Stimulated activated effector memory CD8-positive, alpha-beta T cell treated with anti-CD3 and anti-CD28 coated beads, Interleukin-12 subunit alpha, Interleukin-12 subunit beta, amount 100 ng/mL, for 72 hours (primary cell): Measurements from ENCODE around the gene THAP6.
A peak's percentile ranks its signal among the peaks of the same experiment; 100 is the strongest.
"Not testable (repeated sequence)": the region's sequence is repeated elsewhere in the genome, so short reads cannot be mapped to it uniquely, and the experiment has no call there.

Source experiments
- ATAC-seq: fragments of 150-1000 bp; cut with Tn5 transposase; 2 replicates; pipeline ENCODE4 v1.10.0; 2021
- DNase-seq, 2 donors: peaks; one replicate each; pipeline ENCODE4 v3.0.0; 2021 to 2022; ENCODE audit warnings: low spot score in 2 of 2
- H3K27ac Mint-ChIP-seq: one replicate; pipeline ENCODE4 v1.8.0; 2022; ENCODE audit warnings: mild to moderate bottlenecking, mixed read lengths
- H3K36me3 Mint-ChIP-seq: one replicate; pipeline ENCODE4 v1.8.0; 2022; ENCODE audit warnings: mild to moderate bottlenecking, mixed read lengths
- H3K4me1 Mint-ChIP-seq: one replicate; pipeline ENCODE4 v1.8.0; 2022; ENCODE audit warnings: mixed read lengths
- H3K4me3 Mint-ChIP-seq: one replicate; pipeline ENCODE4 v1.8.0; 2022; ENCODE audit warnings: mild to moderate bottlenecking, mixed read lengths
- H3K9me3 Mint-ChIP-seq: one replicate; pipeline ENCODE4 v1.8.0; 2022; ENCODE audit warnings: mixed read lengths

THAP6 gene, protein sequence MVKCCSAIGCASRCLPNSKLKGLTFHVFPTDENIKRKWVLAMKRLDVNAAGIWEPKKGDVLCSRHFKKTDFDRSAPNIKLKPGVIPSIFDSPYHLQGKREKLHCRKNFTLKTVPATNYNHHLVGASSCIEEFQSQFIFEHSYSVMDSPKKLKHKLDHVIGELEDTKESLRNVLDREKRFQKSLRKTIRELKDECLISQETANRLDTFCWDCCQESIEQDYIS

GRCh38 chr4:75514131-75514948, at the start of gene THAP6, which contains the start of gene RCHY1:
THAP6 (plus strand) TSS chr4:75514473; CDS start chr4:75515453, 980 bp downstream.
RCHY1 (minus strand) TSS chr4:75514403; CDS start chr4:75514286, 117 bp downstream.
- peak; percentile 95 for ATAC-seq
- Mint-ChIP-seq H3K4me1 (peaks cover 24% of the 10 kb centered on the region), H3K27ac (no peak within 1 kb of the TSS), H3K36me3 (peaks cover 54% of the 10 kb centered on the region), H3K4me3 (no peak within 1 kb of the TSS), H3K9me3 (no peaks in the 10 kb centered on the region)
- peak; percentile 81 to 97 for DNase-seq

DNA sequence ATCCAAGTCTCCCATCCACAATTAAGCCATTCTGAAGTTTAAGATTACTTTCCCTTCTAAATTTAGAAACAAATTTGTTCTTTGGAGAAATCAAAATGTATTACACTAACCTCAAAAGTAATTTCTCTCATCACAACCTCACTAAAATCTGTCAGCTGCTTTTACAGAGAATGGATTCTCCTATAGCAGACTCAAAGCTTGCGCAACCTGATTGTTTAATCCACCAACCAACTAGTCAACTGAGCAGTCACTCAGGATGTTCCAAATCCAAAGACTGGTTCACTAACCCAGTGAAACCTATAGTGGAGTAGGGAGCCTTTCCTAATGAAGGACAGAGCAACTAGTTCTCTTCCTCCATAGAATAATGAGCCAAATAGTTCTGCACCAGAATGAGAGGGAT, 44.4 kb upstream of the THAP6 start:
- Mint-ChIP-seq H3K4me1 (no peaks in the 10 kb centered on the region), H3K27ac (no peak overlapping the region), H3K9me3 (no peaks in the 10 kb centered on the region), H3K4me3 (no peak overlapping the region), H3K36me3 (peaks cover 12% of the 10 kb centered on the region)
- ATAC-seq (no peak), DNase-seq (no peak)

GRCh38 chr4:75470738-75471137, 43.5 kb upstream of the THAP6 start:
- H3K4me3 Mint-ChIP-seq: no peak overlapping the region
- ATAC-seq (no peak), DNase-seq (no peak)
- H3K36me3 Mint-ChIP-seq: peaks cover 12% of the 10 kb centered on the region
- H3K9me3 Mint-ChIP-seq: no peaks in the 10 kb centered on the region
- no peak overlapping the region for H3K27ac Mint-ChIP-seq
- no peaks in the 10 kb centered on the region for H3K4me1 Mint-ChIP-seq

- Mint-ChIP-seq H3K36me3 (peaks cover 63% of the 10 kb centered on the region), H3K4me3 (no peak overlapping the region)
Measured at GRCh38 chr4:75477201-75477600, 37.1 kb upstream of the THAP6 start.

DNA sequence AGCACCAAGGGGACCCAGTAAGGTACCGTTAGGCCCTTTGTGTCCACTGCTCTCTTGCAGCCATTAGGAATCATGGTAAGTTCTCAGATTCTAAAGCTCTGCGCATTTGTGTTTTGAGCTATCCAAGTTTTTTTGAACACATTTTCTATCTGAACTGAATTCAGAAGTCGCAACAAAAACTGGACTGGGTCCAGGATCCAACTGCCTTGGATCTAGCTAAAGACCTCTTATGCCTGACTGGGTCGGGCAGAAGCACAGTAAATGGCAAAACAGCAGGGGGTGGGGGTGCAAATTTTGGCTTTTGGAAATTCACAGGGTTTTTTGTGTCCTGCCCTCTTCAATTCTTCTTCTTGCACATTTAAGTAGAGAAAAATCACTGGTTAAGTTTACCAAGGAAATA, 30.1 kb upstream of the THAP6 start:
- DNase-seq: no peak
- Mint-ChIP-seq H3K4me3 (no peak overlapping the region), H3K4me1 (no peaks in the 10 kb centered on the region), H3K36me3 (peaks cover 93% of the 10 kb centered on the region), H3K27ac (peak overlapping the region; percentile 26), H3K9me3 (no peaks in the 10 kb centered on the region)
- no peak for ATAC-seq

More at GRCh38 chr4:75477201-75477600, 37.1 kb upstream of the THAP6 start:
- no peak for DNase-seq
- Mint-ChIP-seq H3K9me3 (no peaks in the 10 kb centered on the region), H3K4me1 (no peaks in the 10 kb centered on the region), H3K27ac (no peak overlapping the region)
- no peak for ATAC-seq

DNA sequence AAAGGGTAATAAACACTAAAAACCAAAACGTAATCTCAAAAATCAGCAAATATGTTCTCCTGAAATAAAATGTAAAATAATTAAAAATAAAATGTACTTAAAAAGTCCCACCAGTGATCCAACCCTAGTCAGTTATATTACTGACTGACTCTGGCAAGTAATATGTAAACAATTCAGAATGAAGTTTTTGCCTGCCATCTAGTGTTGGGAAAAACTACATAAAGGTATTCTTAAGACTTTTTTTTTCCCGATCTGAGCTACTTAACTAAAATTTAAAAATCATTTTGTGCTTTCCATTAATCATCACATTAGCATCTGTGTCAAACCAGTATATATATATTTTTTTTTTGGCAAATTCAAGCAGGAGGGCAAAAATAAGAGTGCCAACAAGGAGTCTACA, 24.1 kb upstream of the THAP6 start:
- H3K4me3 Mint-ChIP-seq: no peak overlapping the region

DNA sequence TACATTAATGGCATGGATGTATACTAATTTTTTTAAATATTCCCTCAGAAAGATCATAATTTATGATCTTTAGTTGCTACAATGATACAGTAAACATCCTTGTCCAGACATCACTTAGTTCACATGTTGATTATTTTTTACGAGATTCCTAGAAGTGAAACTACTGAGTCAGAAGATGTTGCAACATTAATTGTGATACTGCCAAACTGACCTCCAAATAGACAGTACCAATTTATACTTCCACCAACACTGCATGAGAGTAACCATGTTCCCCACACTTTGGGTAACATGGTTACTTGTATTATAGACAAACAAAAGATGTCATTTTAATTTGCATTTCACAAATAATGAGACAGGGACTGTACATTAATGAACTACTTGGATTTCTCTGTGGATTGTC, 19.7 kb upstream of the THAP6 start:
- no peak overlapping the region for H3K4me3 Mint-ChIP-seq
- peaks cover 99% of the 10 kb centered on the region for H3K36me3 Mint-ChIP-seq
- ATAC-seq: peak; percentile 86
- peak overlapping the region; percentile 68 for H3K27ac Mint-ChIP-seq
- peaks cover 5% of the 10 kb centered on the region for H3K9me3 Mint-ChIP-seq
- peaks cover 43% of the 10 kb centered on the region for H3K4me1 Mint-ChIP-seq
- DNase-seq: no peak

More for the DNA sequence above, 24.1 kb upstream of the THAP6 start:
- DNase-seq: no peak
- Mint-ChIP-seq H3K4me1 (peaks cover 6% of the 10 kb centered on the region), H3K9me3 (no peaks in the 10 kb centered on the region), H3K36me3 (peaks cover 92% of the 10 kb centered on the region), H3K27ac (peak overlapping the region; percentile 17)
- no peak for ATAC-seq

DNA sequence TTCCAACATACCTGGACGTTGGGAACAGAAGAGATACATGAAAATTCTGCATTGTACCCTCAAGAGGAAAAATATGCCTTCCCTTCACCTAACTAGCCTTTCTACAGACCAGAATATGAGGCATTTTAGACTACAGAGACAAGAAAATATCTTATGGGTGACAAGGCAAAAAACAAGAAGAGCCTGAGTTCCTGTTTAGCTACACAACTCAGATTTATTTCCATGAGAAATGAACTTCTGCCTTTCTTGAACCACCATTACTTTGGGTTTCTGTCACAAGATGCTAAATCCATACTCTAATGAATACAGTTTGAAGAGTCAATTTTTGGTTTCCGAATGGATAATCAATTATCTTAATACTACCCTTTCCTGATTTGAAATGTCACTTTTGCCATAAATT, 18.8 kb upstream of the THAP6 start:
- ATAC-seq (no peak), DNase-seq (no peak)
- Mint-ChIP-seq H3K4me1 (peaks cover 44% of the 10 kb centered on the region), H3K36me3 (peaks cover 99% of the 10 kb centered on the region), H3K4me3 (no peak overlapping the region), H3K27ac (peak overlapping the region; percentile 68), H3K9me3 (peaks cover 6% of the 10 kb centered on the region)

DNA sequence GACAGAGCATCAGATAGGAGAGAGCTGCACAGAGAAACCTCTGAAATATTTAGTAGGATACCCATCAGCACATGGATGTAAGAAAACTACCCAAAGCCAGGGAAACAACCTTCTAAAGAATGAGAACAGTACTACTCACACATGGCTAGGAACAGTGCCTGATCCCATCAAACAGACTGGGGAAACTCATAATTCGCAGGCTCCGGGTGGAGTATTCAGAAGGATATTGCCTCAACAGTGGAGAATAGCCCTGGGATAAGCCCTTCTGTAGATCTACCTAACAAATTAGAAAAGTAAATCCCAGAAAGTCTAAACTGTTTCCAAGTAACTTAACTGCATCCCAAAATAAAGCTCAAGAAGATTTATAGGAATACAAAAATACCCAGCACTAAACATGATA, 17.9 kb upstream of the THAP6 start:
- H3K9me3 Mint-ChIP-seq: peaks cover 6% of the 10 kb centered on the region
- peaks cover 96% of the 10 kb centered on the region for H3K36me3 Mint-ChIP-seq
- DNase-seq (no peak), ATAC-seq (no peak)
- H3K4me1 Mint-ChIP-seq: peaks cover 44% of the 10 kb centered on the region
- peak overlapping the region; percentile 62 for H3K27ac Mint-ChIP-seq
- H3K4me3 Mint-ChIP-seq: no peak overlapping the region

DNA sequence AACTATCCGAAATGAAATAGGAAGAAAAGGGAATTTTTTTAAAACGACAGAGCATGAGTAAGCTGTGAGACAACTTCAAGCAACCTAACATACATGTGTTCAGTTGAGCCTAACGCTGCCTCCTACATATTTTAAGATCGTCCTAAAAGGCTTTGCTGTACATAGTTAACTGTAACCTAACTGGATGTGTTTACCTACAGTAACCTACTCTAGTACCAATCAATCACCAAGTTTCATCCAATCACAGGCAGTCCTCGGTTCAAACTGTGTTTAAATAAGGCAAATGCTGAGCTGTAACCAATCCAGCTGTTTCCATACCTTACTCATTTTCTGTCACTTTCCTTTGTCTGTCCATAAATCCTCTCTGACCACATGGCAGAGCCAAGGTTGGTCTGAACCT, 17.1 kb upstream of the THAP6 start:
- Mint-ChIP-seq H3K4me1 (peaks cover 44% of the 10 kb centered on the region), H3K36me3 (peaks cover 96% of the 10 kb centered on the region), H3K27ac (peak overlapping the region; percentile 62), H3K9me3 (peaks cover 6% of the 10 kb centered on the region), H3K4me3 (no peak overlapping the region)
- ATAC-seq (no peak), DNase-seq (no peak)

- Mint-ChIP-seq H3K4me1 (peaks cover 44% of the 10 kb centered on the region), H3K4me3 (no peak overlapping the region), H3K9me3 (peaks cover 6% of the 10 kb centered on the region), H3K27ac (peak overlapping the region; percentile 62), H3K36me3 (peaks cover 97% of the 10 kb centered on the region)
- no peak for DNase-seq
- ATAC-seq: no peak
Measured at GRCh38 chr4:75498041-75498440, 16.2 kb upstream of the THAP6 start.

DNA sequence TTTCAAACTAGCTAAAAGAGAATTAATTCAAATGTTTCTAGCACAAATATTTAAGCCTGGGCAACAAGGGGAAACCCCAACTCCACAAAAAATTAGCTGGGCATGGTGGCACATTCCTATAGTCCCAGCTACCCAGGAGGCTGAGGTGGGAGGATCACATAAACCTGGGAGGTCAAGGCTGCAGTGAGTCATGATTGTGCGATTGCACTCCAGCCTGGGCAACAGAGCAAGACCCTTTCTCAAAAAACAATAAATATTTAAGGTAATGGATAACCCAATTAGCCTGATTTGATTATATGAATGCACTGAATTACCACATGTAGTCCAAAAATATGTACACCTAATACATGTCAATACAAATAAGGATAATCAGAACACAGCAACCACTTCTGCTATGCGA, 14.4 kb upstream of the THAP6 start:
- H3K9me3 Mint-ChIP-seq: peaks cover 6% of the 10 kb centered on the region
- no peak for ATAC-seq
- DNase-seq: no peak
- H3K27ac Mint-ChIP-seq: no peak overlapping the region
- H3K36me3 Mint-ChIP-seq: peaks cover 97% of the 10 kb centered on the region
- no peak overlapping the region for H3K4me3 Mint-ChIP-seq
- H3K4me1 Mint-ChIP-seq: peaks cover 38% of the 10 kb centered on the region

- ATAC-seq (no peak), DNase-seq (no peak)
- H3K27ac Mint-ChIP-seq: no peak overlapping the region
- peaks cover 6% of the 10 kb centered on the region for H3K9me3 Mint-ChIP-seq
- H3K4me1 Mint-ChIP-seq: peaks cover 41% of the 10 kb centered on the region
- peaks cover 97% of the 10 kb centered on the region for H3K36me3 Mint-ChIP-seq
- H3K4me3 Mint-ChIP-seq: no peak overlapping the region
Measured at GRCh38 chr4:75502671-75503070, 11.6 kb upstream of the THAP6 start.

DNA sequence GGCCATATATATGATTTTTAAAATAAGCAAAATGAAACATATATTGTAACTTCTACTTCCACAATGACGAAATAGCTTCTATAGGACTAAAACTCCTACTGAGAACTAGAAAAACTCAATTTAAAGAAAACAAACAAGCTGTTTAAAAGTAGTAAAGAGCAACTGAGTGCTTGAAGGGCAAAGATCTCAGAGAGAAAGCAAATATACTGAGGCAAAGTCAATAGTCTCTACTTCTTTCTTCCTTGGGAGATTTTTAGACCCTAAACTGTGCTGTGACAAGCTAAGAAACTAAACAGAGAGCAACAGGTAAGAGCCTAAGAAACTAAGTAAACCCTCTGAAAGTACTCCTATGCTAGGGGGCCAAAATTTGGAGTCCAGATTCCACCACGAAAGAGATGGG, 8.6 kb upstream of the THAP6 start:
- H3K36me3 Mint-ChIP-seq: peaks cover 93% of the 10 kb centered on the region
- H3K4me1 Mint-ChIP-seq: peaks cover 40% of the 10 kb centered on the region
- no peak for ATAC-seq
- peak overlapping the region; percentile 63 for H3K27ac Mint-ChIP-seq
- H3K4me3 Mint-ChIP-seq: no peak overlapping the region
- no peaks in the 10 kb centered on the region for H3K9me3 Mint-ChIP-seq
- DNase-seq: no peak

DNA sequence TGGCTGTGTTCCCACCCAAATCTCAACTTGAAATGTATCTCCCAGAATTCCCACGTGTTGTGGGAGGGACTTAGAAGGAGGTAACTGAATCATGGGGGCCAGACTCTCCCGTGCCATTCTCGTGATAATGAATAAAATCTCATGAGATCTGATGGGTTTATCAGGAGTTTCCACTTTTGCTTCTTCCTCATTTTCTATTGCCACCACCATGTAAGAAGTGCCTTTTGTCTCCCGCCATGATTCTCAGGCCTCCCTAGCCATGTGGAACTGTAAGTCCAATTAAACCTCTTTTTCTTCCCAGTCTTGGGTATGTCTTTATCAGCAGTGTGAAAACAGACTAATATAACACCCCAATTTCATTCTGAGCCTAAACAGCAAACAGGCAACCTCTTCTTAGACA, 4.7 kb upstream of the THAP6 start:
- not testable (repeated sequence) for H3K9me3 Mint-ChIP-seq, DNase-seq, ATAC-seq
- peak overlapping the region; percentile 5 for H3K4me3 Mint-ChIP-seq
- H3K27ac Mint-ChIP-seq: peak overlapping the region; percentile 12
- peaks cover 45% of the 10 kb centered on the region for H3K4me1 Mint-ChIP-seq
- H3K36me3 Mint-ChIP-seq: peaks cover 61% of the 10 kb centered on the region

DNA sequence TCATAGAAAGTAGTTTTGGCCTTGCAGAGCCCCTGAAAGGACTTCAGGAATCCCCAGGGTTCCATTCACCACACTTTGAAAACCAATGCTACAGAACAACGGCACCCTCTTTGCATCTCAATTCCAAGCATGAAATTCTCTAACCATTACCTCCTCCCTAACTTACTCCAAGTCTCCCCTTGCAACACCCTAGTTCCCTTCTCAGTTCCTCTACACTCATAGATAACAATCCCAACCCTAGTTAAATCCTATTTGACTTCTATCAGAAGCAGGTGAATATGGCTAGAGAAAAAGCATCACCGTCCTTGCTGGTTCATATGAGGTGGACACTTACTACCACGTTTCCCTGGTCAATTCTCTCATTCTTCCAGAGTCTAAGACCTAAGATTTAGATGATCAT, 2.4 kb upstream of the THAP6 start:
- H3K4me1 Mint-ChIP-seq: peaks cover 37% of the 10 kb centered on the region
- H3K4me3 Mint-ChIP-seq: no peak overlapping the region
- H3K27ac Mint-ChIP-seq: no peak overlapping the region

More for the DNA sequence above, 2.4 kb upstream of the THAP6 start:
- Mint-ChIP-seq H3K9me3 (no peaks in the 10 kb centered on the region), H3K36me3 (peaks cover 52% of the 10 kb centered on the region)
- DNase-seq: no peak
- ATAC-seq: no peak
